ENCODE measurements around the gene L3HYPDH.
A peak's percentile ranks its signal among the peaks of the same experiment; 100 is the strongest.

The L3HYPDH gene

DNA sequence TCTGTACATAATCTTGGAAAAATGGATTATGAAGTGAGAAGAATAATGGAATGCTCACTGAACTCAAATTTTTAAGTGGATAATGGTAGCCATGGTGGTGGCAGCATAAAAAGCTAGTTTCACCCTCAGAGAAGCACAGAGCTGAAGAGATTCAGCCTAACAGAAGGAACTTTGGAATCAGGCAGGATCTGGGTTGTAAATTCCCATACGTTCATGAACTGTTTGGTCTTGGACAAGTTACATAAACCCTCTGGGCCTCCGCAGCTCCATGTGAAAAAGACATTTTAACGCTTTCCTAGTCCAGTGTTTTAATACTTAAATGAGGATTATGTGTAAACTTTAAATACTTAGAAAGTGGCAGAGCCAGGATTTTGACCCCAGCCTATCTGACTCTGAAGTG, 26.8 kb upstream of the L3HYPDH start:
- no peak for DNase-seq (ENCODE audit: extremely low read depth, low read depth)
- TF ChIP-seq, protein P1, sequence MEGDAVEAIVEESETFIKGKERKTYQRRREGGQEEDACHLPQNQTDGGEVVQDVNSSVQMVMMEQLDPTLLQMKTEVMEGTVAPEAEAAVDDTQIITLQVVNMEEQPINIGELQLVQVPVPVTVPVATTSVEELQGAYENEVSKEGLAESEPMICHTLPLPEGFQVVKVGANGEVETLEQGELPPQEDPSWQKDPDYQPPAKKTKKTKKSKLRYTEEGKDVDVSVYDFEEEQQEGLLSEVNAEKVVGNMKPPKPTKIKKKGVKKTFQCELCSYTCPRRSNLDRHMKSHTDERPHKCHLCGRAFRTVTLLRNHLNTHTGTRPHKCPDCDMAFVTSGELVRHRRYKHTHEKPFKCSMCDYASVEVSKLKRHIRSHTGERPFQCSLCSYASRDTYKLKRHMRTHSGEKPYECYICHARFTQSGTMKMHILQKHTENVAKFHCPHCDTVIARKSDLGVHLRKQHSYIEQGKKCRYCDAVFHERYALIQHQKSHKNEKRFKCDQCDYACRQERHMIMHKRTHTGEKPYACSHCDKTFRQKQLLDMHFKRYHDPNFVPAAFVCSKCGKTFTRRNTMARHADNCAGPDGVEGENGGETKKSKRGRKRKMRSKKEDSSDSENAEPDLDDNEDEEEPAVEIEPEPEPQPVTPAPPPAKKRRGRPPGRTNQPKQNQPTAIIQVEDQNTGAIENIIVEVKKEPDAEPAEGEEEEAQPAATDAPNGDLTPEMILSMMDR (IDR thresholded peaks at IDR 0.05; ENCODE audit: low read depth, low read length, missing control alignments): no peak
- no peak overlapping the region for H3K4me3 ChIP-seq (replicated peaks; ENCODE audit: low read depth, low read length)

DNA sequence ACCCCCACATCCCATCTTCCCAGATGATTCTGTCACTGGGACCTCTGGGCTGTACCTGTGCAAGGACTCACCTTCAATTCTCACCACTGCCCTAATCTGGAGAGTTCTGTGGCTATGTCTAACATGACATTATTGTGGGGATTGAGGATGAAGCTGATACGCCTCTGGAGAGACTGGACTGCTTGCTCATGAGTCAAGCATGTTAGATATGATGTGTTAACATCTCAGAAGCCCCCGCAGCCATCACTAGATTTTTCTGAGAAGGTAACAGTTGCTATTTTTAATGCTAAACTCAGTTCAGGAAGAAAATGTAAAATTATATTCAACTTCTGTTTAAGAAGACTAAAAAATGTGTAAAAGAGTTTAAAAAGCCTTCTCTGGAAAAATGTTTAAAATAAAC, 25.8 kb upstream of the L3HYPDH start:
- TF ChIP-seq, protein P1 (IDR thresholded peaks at IDR 0.05; ENCODE audit: low read depth, low read length, missing control alignments): no peak
- no peak overlapping the region for H3K4me3 ChIP-seq (replicated peaks; ENCODE audit: low read depth, low read length)
- DNase-seq (ENCODE audit: extremely low read depth, low read depth): no peak

DNA sequence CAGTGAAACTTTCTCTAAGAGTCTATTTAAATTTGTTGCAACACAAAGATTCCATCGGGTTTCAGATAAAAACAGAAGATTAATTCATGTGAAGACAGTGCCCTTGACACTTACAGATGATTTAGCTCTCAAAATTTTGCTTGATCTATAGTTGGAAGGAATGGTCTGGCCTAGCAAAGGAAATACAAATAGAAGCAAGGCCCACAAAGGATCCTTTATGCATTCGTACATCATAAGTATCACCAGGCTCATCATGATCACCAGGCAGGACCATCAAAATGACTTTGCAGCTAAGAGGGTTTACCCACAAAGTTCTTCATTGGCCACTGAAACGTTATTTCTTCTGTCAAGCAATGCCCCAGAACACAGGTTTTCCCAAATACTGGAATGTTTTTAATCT, 24.9 kb upstream of the L3HYPDH start:
- TF ChIP-seq, protein P1 (IDR thresholded peaks at IDR 0.05; ENCODE audit: low read depth, low read length, missing control alignments): no peak
- no peak for DNase-seq (ENCODE audit: extremely low read depth, low read depth)
- H3K4me3 ChIP-seq (replicated peaks; ENCODE audit: low read depth, low read length): no peak overlapping the region

DNA sequence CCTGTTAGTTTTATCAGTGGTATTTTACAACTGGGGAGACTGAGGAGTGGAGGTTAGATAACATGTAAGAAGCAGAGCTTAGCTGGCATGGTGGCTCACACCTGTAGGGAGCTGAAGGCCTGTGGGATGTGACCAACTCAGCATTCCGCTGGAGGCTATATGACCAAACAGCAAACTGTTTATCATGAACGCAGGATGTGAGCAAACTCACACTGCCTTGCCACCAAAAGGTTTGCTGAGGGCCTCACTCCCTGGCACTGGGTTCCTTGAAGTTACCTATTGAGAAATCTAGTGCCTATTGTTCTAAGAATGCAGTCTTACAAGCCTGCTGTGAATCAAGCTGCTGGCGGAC, 23.5 kb upstream of the L3HYPDH start:
- DNase-seq (ENCODE audit: extremely low read depth, low read depth): no peak
- no peak overlapping the region for H3K4me3 ChIP-seq (replicated peaks; ENCODE audit: low read depth, low read length)
- TF ChIP-seq, protein P1 (IDR thresholded peaks at IDR 0.05; ENCODE audit: low read depth, low read length, missing control alignments): no peak

DNA sequence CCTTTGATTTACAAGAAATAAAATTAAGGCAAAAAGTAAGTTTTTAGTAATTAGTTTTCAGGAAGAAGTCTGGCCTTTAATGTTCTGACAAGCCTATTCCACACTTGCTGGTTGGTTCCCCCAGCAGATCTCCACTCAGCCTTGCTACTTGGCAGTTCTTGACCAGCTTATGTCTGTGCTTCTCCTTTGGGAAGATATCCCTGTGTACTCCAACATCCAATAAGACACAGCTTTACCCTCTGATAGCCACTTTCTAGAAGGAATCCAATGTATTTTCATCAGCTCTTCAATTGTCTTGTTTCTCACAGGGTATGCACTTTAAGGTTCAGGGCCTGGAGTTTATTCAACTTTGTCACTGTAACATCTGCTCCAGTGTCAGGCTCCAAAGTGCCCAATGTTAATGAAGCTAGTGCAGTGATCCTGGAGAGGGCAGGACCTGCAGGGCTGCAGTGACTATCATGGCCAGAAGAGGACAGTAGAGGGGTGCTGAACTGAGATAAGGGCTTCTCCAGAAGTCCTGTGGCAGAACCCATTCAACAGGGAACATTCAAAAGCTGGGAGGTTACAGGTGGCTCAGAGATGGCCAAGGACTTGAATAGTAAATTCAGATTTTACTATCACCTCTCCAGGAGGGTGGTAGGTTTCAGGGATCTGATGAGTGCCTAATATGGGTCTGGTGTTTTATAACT, 23.0 kb upstream of the L3HYPDH start:
- no peak overlapping the region for H3K4me3 ChIP-seq (replicated peaks; ENCODE audit: low read depth, low read length)
- DNase-seq (ENCODE audit: extremely low read depth, low read depth): no peak
- TF ChIP-seq, protein P1 (IDR thresholded peaks at IDR 0.05; ENCODE audit: low read depth, low read length, missing control alignments): peak; percentile 98

DNA sequence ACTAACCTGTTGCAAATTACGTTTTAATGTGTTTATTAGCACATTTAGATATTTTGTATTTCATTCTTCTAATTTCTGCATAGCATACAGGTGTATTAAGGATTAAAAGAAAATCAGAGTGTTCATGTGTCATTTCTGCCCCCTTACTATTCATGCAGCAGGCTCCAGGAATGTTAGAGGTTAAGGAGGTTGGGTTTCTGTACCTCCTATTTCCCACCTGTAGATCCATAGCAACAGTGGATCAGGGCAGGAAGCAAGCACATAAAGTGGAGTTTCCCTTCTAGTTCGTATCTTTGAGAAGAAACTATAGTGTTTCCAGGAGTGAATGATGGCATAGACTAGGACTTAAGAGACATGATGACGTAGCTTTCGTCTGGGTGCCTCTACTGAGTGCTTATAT, 19.0 kb upstream of the L3HYPDH start:
- no peak overlapping the region for H3K4me3 ChIP-seq (replicated peaks; ENCODE audit: low read depth, low read length)
- TF ChIP-seq, protein P1 (IDR thresholded peaks at IDR 0.05; ENCODE audit: low read depth, low read length, missing control alignments): no peak
- no peak for DNase-seq (ENCODE audit: extremely low read depth, low read depth)

DNA sequence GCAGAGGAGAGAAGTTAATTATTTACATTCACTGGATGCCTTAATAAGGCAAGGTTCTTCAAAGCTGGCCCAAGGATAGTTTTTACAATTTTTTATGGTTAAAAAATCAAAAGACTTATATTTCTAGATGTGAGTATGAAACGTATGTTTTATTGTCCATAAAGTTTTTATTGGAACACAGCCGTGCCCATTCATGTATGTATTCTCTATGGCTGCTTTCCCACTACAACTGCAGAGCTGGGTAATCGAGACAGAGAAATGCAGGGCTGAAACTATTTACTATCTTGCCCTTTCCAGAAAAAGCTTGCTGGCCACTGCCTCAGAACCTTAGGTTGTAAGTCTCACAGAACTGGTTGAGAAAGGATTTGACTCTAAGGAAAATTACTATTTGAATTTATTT, 16.5 kb upstream of the L3HYPDH start:
- TF ChIP-seq, protein P1 (IDR thresholded peaks at IDR 0.05; ENCODE audit: low read depth, low read length, missing control alignments): no peak
- no peak overlapping the region for H3K4me3 ChIP-seq (replicated peaks; ENCODE audit: low read depth, low read length)
- no peak for DNase-seq (ENCODE audit: extremely low read depth, low read depth)

All from HFF-Myc (cell line).